ENCODE results near the gene KHSRP. TPM values are rescaled to one million over a fixed set of nuclear protein-coding genes. Genes with fewer than 3 reads are reported as not detected.

The KHSRP gene
- total RNA-seq, 2 donors from 2014 or later: 54.0 to 83.4 TPM

GRCh38 chr19:6425732-6426620, 1.4 kb upstream of the KHSRP start:
- no peak for DNase-seq
- peak overlapping the region; percentile 63 to 82 (median 78) for H3K27ac ChIP-seq
- H3K9me3 ChIP-seq: no peaks in the 10 kb centered on the region
- H3K36me3 ChIP-seq (replicated peaks in 1 of 2; ENCODE audit: insufficient read depth in 1 of 2, low read depth in 2 of 2): no peaks in the 10 kb centered on the region
- H3K4me1 ChIP-seq: peaks cover 19% of the 10 kb centered on the region
- H3K27me3 ChIP-seq: no peaks in the 10 kb centered on the region
- intact Hi-C loops (cut with DNase I): no loop called here
- 91 to 94% methylated on average over 18 to 19 of the region's 21 CpGs for WGBS, 2 donors
- no peak for TF ChIP-seq CTCF (IDR thresholded peaks at IDR 0.05)
- TF ChIP-seq POLR2A (IDR thresholded peaks at IDR 0.05): no peak
- no peak overlapping the region for H3K4me3 ChIP-seq
- ATAC-seq: no peak

- TF ChIP-seq POLR2A (IDR thresholded peaks at IDR 0.05): peak in 1 of 3 donors; percentile 32
- TF ChIP-seq CTCF (IDR thresholded peaks at IDR 0.05): peak in 1 of 7 experiments; percentile 9
- Histone ChIP-seq H3K4me3 (no peak overlapping the region), H3K27me3 (no peaks in the 10 kb centered on the region)
These were observed 524 bp upstream of the KHSRP start for GRCh38 chr19:6424939-6425731.

GRCh38 chr19:6423499-6424194, 964 bp downstream of the KHSRP start:
- TF ChIP-seq CTCF (IDR thresholded peaks at IDR 0.05): no peak
- Histone ChIP-seq H3K4me1 (peaks cover 19% of the 10 kb centered on the region), H3K36me3 (replicated peaks in 1 of 2; ENCODE audit: insufficient read depth in 1 of 2, low read depth in 2 of 2) (peaks cover 1 to 6% of the 10 kb centered on the region in 2 donors), H3K4me3 (peak overlapping the region; percentile 42 to 72), H3K27me3 (no peaks in the 10 kb centered on the region), H3K9me3 (no peaks in the 10 kb centered on the region), H3K27ac (peak overlapping the region in 3 of 4 donors; percentile 53 to 68 (median 58))
- peak in 2 of 4 donors; percentile 32 to 34 for DNase-seq
- ATAC-seq: no peak
- intact Hi-C loops (cut with DNase I): no loop called here
- WGBS, 2 donors: 1 to 2% methylated on average over 15 to 19 of the region's 20 CpGs

More at GRCh38 chr19:6424939-6425731, 524 bp upstream of the KHSRP start:
- H3K4me1 ChIP-seq: peaks cover 19% of the 10 kb centered on the region
- peak overlapping the region; percentile 63 to 82 (median 78) for H3K27ac ChIP-seq
- no peaks in the 10 kb centered on the region for H3K9me3 ChIP-seq
- 6 to 21% methylated on average over 22 to 42 of the region's 43 CpGs for WGBS, 2 donors
- ATAC-seq: peak; percentile 91
- H3K36me3 ChIP-seq (replicated peaks in 1 of 2; ENCODE audit: insufficient read depth in 1 of 2, low read depth in 2 of 2): no peaks in the 10 kb centered on the region
- peak; percentile 100 for DNase-seq
- intact Hi-C loops (cut with DNase I): no loop called here

- H3K9me3 ChIP-seq: no peaks in the 10 kb centered on the region
- ATAC-seq (no peak), DNase-seq (no peak)
- H3K4me1 ChIP-seq: peaks cover 19% of the 10 kb centered on the region
- no peaks in the 10 kb centered on the region for H3K27me3 ChIP-seq
- no peak overlapping the region for H3K27ac ChIP-seq
- intact Hi-C loops (cut with DNase I): no loop called here
- TF ChIP-seq CTCF (IDR thresholded peaks at IDR 0.05) (no peak), POLR2A (IDR thresholded peaks at IDR 0.05) (no peak)
- peaks cover 16 to 27% of the 10 kb centered on the region in 2 donors for H3K36me3 ChIP-seq (replicated peaks in 1 of 2; ENCODE audit: insufficient read depth in 1 of 2, low read depth in 2 of 2)
- 69 to 79% methylated on average over 13 to 20 of the region's 20 CpGs for WGBS, 2 donors
- H3K4me3 ChIP-seq: no peak overlapping the region
These were observed 3.3 kb downstream of the KHSRP start for GRCh38 chr19:6421075-6422014.
